Left ventricle myocardium inferior (tissue), 1 donor: Measurements from ENCODE around the gene BCL3. TPM values are rescaled to one million over a fixed set of nuclear protein-coding genes. Genes with fewer than 3 reads are reported as not detected.
"Not testable (repeated sequence)": the region's sequence is repeated elsewhere in the genome, so short reads cannot be mapped to it uniquely, and the experiment has no call there.

Experiments used
- DNase-seq: peaks from one replicate; pipeline ENCODE4 v3.0.0-alpha.2; 2020
- H3K27ac ChIP-seq: fragments of 200-600 bp; replicated peaks from 2 replicates; pipeline ENCODE4 v1.8.0; 2021
- H3K27me3 ChIP-seq: fragments of 200-600 bp; 2 replicates; pipeline ENCODE4 v1.8.0; 2021; ENCODE audit warnings: low read depth
- H3K36me3 ChIP-seq: fragments of 200-600 bp; 2 replicates; pipeline ENCODE4 v1.8.0; 2021
- H3K4me1 ChIP-seq: fragments of 200-600 bp; 2 replicates; pipeline ENCODE4 v1.8.0; 2021
- H3K4me3 ChIP-seq: fragments of 200-600 bp; 2 replicates; pipeline ENCODE4 v1.8.0; 2021; ENCODE audit warnings: mild to moderate bottlenecking, moderate library complexity
- H3K9me3 ChIP-seq: fragments of 200-600 bp; replicated peaks from 2 replicates; pipeline ENCODE4 v1.8.0; 2021
- intact Hi-C: fragments of 100-400 bp; cut with micrococcal nuclease; formaldehyde crosslinking; loops from one replicate; pipeline ENCODE4 v1.11.0; 2022
- total RNA-seq: library from RNA; stranded (reverse); fragmentation: NEBNext Ultra II Directional; extraction: Animal tissue kit (Norgen Biotek cat#: 25700); gene quantifications from one replicate; pipeline ENCODE4 v1.2.1, GENCODE V29; 2021
- TF ChIP-seq, protein P1 (sequence below): fragments of 200-600 bp; IDR thresholded peaks from 2 replicates; pipeline ENCODE4 v1.8.0; 2021; ENCODE audit warnings: antibody characterized with exemption, mild to moderate bottlenecking, borderline replicate concordance
- donor health status: DM: no; HTN: yes; CAD: no; lungs with severe emphysema.

BCL3 gene
- total RNA-seq, 1 donor from 2014 or later, result 15.0 TPM

DNA sequence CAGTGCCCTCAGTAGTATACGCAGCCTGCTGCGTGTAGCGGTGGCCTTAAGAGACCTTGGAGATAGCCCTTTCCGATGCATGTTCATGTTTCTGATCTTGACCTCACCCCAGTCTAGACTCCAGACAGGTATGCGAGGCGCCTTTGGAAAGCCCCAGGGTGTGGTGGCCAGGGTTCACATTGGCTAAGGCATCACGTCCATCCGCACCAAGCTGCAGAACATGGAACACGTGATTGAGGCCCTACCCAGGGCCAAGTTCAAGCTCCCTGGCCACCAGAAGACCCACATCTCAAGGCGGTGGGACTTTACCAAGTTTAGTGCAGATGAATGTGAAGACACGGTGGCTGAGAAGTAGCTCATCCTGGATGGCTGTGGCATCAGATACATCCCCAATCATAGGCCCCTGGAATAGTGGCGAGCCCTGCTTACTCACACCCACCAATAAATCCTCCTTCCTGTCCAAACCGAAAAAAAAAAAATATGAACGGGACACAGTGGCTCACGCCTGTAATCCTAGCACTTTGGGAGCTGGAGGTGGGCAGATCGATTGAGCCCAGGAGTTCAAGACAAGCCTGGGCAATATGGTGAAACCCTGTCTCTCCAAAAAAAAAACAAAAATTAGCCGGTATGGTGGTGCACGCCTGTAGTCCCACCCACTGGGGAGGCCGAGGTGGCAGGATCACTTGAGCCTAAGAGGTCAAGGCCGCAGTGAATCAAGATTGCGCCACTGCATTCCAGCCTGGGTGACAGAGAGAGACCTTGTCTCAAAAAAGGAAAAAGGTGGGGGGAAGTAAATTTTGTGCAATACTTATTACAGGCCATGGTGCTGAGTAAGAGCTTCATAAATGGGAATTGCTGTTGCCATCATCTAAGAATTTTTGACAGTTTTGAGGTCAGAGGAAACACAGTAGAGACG lies 16.8 kb downstream of the BCL3 start:
- no peak overlapping the region for H3K4me3 ChIP-seq
- H3K36me3 ChIP-seq, result peaks cover 7% of the 10 kb centered on the region
- DNase-seq, result no peak
- intact Hi-C loops, result no loop called here
- no peak overlapping the region for H3K27ac ChIP-seq
- H3K4me1 ChIP-seq, result no peaks in the 10 kb centered on the region
- H3K27me3 ChIP-seq, result no peaks in the 10 kb centered on the region
- TF ChIP-seq, protein P1, sequence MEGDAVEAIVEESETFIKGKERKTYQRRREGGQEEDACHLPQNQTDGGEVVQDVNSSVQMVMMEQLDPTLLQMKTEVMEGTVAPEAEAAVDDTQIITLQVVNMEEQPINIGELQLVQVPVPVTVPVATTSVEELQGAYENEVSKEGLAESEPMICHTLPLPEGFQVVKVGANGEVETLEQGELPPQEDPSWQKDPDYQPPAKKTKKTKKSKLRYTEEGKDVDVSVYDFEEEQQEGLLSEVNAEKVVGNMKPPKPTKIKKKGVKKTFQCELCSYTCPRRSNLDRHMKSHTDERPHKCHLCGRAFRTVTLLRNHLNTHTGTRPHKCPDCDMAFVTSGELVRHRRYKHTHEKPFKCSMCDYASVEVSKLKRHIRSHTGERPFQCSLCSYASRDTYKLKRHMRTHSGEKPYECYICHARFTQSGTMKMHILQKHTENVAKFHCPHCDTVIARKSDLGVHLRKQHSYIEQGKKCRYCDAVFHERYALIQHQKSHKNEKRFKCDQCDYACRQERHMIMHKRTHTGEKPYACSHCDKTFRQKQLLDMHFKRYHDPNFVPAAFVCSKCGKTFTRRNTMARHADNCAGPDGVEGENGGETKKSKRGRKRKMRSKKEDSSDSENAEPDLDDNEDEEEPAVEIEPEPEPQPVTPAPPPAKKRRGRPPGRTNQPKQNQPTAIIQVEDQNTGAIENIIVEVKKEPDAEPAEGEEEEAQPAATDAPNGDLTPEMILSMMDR, result no peak
- peaks cover 6% of the 10 kb centered on the region for H3K9me3 ChIP-seq

DNA sequence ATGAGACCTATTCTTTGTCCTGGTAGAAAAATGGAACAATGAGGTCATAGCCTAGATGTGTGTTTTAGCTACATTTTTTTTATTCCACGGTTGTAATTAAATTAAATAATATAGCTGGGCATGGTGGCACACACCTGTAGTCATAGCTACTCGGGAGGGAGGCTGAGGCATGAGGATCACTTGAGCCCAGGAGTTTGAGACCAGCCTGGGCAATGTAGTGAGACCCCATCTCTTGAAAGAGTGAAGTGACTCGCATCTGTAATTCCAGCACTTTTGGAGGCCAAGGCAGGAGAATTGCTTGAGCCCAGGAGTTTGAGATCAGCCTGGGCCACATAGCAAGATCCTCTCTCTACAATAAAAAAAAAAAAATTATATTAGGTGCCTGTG lies 17.4 kb downstream of the BCL3 start:
- intact Hi-C loops, result no loop called here
- no peaks in the 10 kb centered on the region for H3K4me1 ChIP-seq

DNA sequence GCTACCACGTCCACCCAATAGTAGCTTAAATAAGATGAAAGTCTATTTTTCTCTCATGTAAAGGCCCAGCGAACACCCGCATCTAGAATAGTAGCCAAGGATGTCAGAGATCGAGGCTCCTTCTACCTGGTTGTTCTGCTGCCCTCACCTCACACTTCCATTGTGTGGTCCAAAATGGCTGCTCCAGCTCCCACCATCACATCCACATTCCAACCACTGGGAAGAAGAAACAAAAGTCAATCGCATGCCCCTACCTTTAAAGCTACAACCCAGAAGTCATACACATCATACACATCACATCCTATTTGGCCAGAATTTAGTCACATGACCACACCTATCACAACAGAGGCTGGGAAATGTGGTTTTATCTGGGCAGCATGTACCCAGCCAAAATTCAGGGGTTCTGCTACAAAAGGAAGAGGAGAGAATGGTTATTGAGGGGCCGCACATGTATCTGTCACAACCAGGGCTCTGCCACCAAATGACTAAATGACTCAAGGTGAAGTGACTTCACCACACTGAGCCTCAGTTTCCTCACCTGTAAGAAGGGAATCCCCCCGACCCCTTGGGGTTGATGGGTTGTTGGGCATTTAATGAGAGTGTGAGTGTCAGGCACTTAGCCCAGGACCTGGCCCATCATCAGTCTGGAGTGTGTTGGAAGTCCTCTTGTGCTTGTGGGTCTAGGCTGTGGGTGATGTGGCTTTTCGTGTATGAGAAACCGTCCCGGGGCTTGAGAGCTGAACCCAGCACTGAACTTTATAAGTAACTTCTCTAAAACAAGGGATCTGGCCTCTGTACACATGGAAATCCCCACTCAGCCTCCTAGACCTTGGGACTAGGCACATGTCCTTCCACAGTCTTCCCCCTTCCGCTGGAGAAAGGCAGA lies 19.0 kb downstream of the BCL3 start:
- peaks cover 6% of the 10 kb centered on the region for H3K9me3 ChIP-seq
- H3K27ac ChIP-seq, result no peak overlapping the region
- intact Hi-C loops, result no loop called here
- H3K4me1 ChIP-seq, result no peaks in the 10 kb centered on the region
- no peak for DNase-seq
- TF ChIP-seq, protein P1, result no peak
- H3K36me3 ChIP-seq, result no peaks in the 10 kb centered on the region
- peaks cover 3% of the 10 kb centered on the region for H3K27me3 ChIP-seq
- H3K4me3 ChIP-seq, result no peak overlapping the region

More for the DNA sequence above, 17.4 kb downstream of the BCL3 start:
- Histone ChIP-seq H3K36me3 (peaks cover under 1% of the 10 kb centered on the region), H3K4me3 (no peak overlapping the region), H3K9me3 (peaks cover 6% of the 10 kb centered on the region), H3K27ac (no peak overlapping the region), H3K27me3 (no peaks in the 10 kb centered on the region)
- TF ChIP-seq, protein P1, result no peak
- DNase-seq, result no peak

DNA sequence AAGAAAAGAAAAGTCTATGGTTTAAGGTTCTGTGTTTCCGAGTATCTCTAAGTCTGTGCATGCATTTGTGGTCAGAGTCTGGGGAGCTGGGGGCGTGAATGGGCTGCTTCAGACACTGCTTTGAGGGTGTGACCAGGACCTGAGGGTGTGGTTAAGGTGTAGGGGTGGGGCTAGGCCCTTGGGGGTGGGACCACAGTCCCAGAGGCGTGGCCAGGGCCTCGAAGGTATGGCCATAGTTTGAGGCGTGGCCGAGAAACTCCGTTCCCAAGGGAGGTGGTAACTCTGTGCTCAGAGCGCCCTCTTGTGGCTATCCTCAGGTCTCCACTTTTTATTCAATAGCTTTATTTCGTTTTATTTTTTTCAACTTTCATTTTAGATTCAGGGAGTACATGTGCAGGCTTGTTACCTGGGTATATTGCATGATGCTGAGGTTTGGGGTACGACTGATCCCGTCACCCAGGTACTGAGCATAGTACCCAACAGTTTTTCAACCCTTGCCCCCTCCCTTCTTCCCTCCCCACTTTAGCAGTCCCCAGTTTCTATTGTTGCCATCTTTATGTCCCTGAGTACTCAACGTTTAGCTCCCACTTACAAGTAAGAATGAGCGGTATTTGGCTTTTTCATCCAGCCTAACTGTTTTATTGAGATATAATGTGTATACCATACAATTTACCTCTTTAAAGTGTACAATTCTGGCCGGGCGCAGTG lies 22.2 kb downstream of the BCL3 start:
- DNase-seq, result peak; percentile 86
- Histone ChIP-seq H3K9me3 (peaks cover 6% of the 10 kb centered on the region), H3K4me3 (no peak overlapping the region), H3K27ac (no peak overlapping the region), H3K4me1 (no peaks in the 10 kb centered on the region), H3K27me3 (peaks cover 4% of the 10 kb centered on the region), H3K36me3 (no peaks in the 10 kb centered on the region)
- TF ChIP-seq, protein P1, result peak; percentile 88
- intact Hi-C loops, result loop anchor here (5.0 kb wide), 1 partner anchor 48 kb away; no protein-coding TSS in a partner anchor

DNA sequence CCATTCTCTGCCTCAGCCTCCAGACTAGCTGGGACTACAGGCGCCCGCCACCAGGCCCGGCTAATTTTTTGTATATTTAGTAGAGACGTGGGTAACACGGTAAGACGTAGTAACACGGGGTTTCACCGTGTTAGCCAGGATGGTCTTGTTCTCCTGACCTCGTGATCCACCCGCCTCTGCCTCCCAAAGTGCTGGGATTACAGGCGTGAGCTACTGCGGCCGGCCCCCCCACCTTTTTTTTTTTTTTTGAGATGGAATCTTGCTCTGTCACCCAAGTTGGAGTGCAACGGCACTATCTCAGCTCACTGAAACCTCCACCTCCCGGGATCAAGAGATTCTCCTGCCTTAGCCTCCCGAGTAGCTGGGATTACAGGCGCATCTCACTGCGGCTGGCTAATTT lies 23.6 kb downstream of the BCL3 start:
- not testable (repeated sequence) for H3K4me3 ChIP-seq, H3K9me3 ChIP-seq, DNase-seq, H3K4me1 ChIP-seq, H3K36me3 ChIP-seq, H3K27ac ChIP-seq
- intact Hi-C loops, result loop anchor here (5.0 kb wide), 1 partner anchor 50 kb away; no protein-coding TSS in a partner anchor
- H3K27me3 ChIP-seq, result peaks cover 11% of the 10 kb centered on the region
